Gastroesophageal sphincter (tissue), 3 donors: ENCODE data around the gene TAS1R1.

ENCODE experiments used
- EP300 ChIP-seq: sonication (generic); formaldehyde crosslinking; IDR thresholded peaks from one replicate; pipeline ENCODE4 v1.6.1; 2017; ENCODE audit warnings: antibody characterized with exemption, mild to moderate bottlenecking
- POLR2A ChIP-seq, 2 donors: fragments of 450-650 bp; IDR thresholded peaks; one replicate each; pipeline ENCODE4 v1.6.1; 2017; ENCODE audit warnings: antibody characterized with exemption in 2 of 2, mild to moderate bottlenecking in 2 of 2, moderate library complexity in 1 of 2
- POLR2AphosphoS5 ChIP-seq: sonication (generic); formaldehyde crosslinking; IDR thresholded peaks from one replicate; pipeline ENCODE4 v1.6.1; 2017; ENCODE audit warnings: antibody characterized with exemption
- TF ChIP-seq, protein P1 (sequence below), 4 experiments: fragments of 200-600 bp in 2 of 4; fragments of 450-650 bp in 2 of 4; sonication (generic) in 1 of 4; IDR thresholded peaks; one replicate each; pipeline ENCODE4 v1.5.1; 2017 to 2019; ENCODE audit warnings: antibody characterized with exemption in 4 of 4, mild to moderate bottlenecking in 2 of 4, moderate library complexity in 2 of 4

DNA sequence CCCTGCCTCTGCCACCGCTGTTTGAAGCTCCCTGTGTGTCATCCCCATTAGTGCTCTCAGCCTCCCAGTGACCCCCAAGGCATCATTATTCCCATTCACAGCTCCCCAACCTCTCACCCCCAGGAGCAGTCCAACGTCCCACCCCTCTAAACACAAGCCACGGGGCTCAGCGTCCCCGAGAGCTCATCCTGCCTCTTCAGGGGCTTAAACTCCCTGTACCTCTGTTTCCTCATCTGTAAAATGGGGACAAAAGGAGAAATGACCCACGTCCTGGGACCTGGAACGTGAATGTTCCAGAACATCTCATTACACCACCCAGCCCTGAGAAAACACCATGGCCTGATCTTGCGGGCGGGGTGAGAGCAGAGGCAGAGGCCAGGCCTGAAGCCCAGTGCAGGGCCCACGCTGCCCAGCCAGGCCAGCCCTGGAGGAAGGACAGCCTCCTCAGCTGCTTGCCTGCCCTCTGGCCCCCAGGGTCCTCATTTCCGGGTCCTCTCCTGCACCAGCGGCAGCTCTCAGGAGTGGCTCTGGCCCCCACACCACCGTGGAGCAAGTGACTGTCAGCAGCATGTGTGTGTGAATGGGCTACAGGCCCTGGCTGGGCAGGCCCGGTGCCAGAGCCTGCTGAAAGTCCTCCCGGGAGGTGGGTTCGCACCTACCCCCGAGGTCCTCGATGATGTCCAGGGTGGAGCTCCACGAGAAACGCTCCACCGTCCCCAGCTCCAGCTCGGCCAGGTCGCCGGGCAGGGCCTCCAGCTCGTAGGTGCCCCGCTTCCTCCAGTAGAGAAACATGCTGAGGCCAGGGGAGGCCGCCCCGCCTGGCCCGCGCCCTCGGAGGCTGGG is 49.5 kb upstream of the TAS1R1 start:
- TF ChIP-seq, protein P1, sequence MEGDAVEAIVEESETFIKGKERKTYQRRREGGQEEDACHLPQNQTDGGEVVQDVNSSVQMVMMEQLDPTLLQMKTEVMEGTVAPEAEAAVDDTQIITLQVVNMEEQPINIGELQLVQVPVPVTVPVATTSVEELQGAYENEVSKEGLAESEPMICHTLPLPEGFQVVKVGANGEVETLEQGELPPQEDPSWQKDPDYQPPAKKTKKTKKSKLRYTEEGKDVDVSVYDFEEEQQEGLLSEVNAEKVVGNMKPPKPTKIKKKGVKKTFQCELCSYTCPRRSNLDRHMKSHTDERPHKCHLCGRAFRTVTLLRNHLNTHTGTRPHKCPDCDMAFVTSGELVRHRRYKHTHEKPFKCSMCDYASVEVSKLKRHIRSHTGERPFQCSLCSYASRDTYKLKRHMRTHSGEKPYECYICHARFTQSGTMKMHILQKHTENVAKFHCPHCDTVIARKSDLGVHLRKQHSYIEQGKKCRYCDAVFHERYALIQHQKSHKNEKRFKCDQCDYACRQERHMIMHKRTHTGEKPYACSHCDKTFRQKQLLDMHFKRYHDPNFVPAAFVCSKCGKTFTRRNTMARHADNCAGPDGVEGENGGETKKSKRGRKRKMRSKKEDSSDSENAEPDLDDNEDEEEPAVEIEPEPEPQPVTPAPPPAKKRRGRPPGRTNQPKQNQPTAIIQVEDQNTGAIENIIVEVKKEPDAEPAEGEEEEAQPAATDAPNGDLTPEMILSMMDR (IDR thresholded peaks at IDR 0.05): no peak
- no peak for TF ChIP-seq EP300
- TF ChIP-seq POLR2A (IDR thresholded peaks at IDR 0.05): no peak
- no peak for TF ChIP-seq POLR2AphosphoS5
